Bone marrow (tissue), 2 donors: ENCODE results near the gene CSNK1A1.
"Not testable (repeated sequence)": the region's sequence is repeated elsewhere in the genome, so short reads cannot be mapped to it uniquely, and the experiment has no call there.

Experiments used
- DNase-seq, 2 donors: peaks; one replicate each; lab custom pipeline; 2025; lab: John Stamatoyannopoulos, UW

The CSNK1A1 gene

GRCh38 chr5:149490599-149491485 is 60.4 kb downstream of the CSNK1A1 start:
- no peak for DNase-seq

- DNase-seq: no peak
These were observed 61.6 kb downstream of the CSNK1A1 start for GRCh38 chr5:149489605-149490037.

GRCh38 chr5:149488645-149489306 is 62.5 kb downstream of the CSNK1A1 start:
- DNase-seq: no peak

GRCh38 chr5:149487672-149488071 is 63.6 kb downstream of the CSNK1A1 start:
- DNase-seq: no peak

- no peak for DNase-seq
These were observed 64.3 kb downstream of the CSNK1A1 start for GRCh38 chr5:149486726-149487635.

GRCh38 chr5:149485655-149486615 is 65.3 kb downstream of the CSNK1A1 start:
- no peak for DNase-seq

- DNase-seq: no peak
These were observed 69.8 kb downstream of the CSNK1A1 start for GRCh38 chr5:149481485-149481884.

- DNase-seq: no peak
These were observed 72.5 kb downstream of the CSNK1A1 start for GRCh38 chr5:149478761-149479160.

GRCh38 chr5:149475777-149476176 is 75.5 kb downstream of the CSNK1A1 start:
- DNase-seq: no peak

GRCh38 chr5:149474198-149474597 is 77.0 kb downstream of the CSNK1A1 start:
- no peak for DNase-seq

GRCh38 chr5:149473441-149473840 is 77.8 kb downstream of the CSNK1A1 start:
- no peak for DNase-seq

GRCh38 chr5:149472399-149472798 is 78.8 kb downstream of the CSNK1A1 start:
- DNase-seq: no peak

GRCh38 chr5:149471406-149472183 is 79.6 kb downstream of the CSNK1A1 start:
- DNase-seq: no peak

GRCh38 chr5:149470942-149471341 is 80.3 kb downstream of the CSNK1A1 start:
- DNase-seq: no peak

- no peak for DNase-seq
These were observed 84.7 kb downstream of the CSNK1A1 start for GRCh38 chr5:149466457-149466972.

- no peak for DNase-seq
These were observed 86.3 kb downstream of the CSNK1A1 start for GRCh38 chr5:149464796-149465489.

GRCh38 chr5:149461907-149462306 is 89.3 kb downstream of the CSNK1A1 start:
- not testable (repeated sequence) for DNase-seq

GRCh38 chr5:149459891-149460290 is 91.3 kb downstream of the CSNK1A1 start:
- DNase-seq: no peak

- no peak for DNase-seq
These were observed 93.9 kb downstream of the CSNK1A1 start for GRCh38 chr5:149457393-149457763.
